Testis (tissue), 2 donors: ENCODE measurements around the gene ZNF618.

Source experiments
- POLR2A ChIP-seq: fragments of 450-650 bp; IDR thresholded peaks from one replicate; pipeline ENCODE4 v1.6.1; 2017; ENCODE audit warnings: antibody characterized with exemption, mild to moderate bottlenecking, moderate library complexity
- TF ChIP-seq, protein P1 (sequence below), 3 experiments: fragments of 450-650 bp in 2 of 3; fragments of 200-600 bp in 1 of 3; sonication (generic) in 1 of 3; IDR thresholded peaks; one replicate each; pipeline ENCODE4 v1.5.1; 2016 to 2019; ENCODE audit warnings: antibody characterized with exemption in 3 of 3, mild to moderate bottlenecking in 2 of 3, moderate library complexity in 1 of 3

DNA sequence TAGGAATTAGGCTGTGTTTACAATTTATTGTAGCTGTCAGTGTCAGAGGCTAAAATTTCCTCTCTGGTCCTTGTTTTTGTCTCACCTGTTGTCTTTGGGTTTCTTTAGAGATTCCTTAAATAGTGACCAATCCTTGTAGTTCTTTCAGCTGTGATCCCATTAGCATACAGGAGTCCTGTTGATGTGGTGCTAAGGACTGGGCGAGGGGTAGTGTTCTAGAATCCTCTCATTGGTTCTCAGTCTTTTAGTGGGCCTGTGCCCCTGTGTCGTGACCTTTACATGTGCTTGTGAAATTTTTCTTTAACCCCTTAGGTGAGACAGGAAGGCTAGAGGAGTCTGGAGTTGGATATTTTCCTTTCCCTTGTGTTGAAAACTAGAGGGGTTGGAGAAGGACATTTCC, 51.2 kb downstream of the ZNF618 start:
- TF ChIP-seq, protein P1, sequence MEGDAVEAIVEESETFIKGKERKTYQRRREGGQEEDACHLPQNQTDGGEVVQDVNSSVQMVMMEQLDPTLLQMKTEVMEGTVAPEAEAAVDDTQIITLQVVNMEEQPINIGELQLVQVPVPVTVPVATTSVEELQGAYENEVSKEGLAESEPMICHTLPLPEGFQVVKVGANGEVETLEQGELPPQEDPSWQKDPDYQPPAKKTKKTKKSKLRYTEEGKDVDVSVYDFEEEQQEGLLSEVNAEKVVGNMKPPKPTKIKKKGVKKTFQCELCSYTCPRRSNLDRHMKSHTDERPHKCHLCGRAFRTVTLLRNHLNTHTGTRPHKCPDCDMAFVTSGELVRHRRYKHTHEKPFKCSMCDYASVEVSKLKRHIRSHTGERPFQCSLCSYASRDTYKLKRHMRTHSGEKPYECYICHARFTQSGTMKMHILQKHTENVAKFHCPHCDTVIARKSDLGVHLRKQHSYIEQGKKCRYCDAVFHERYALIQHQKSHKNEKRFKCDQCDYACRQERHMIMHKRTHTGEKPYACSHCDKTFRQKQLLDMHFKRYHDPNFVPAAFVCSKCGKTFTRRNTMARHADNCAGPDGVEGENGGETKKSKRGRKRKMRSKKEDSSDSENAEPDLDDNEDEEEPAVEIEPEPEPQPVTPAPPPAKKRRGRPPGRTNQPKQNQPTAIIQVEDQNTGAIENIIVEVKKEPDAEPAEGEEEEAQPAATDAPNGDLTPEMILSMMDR (IDR thresholded peaks at IDR 0.05) = no peak
- TF ChIP-seq POLR2A = no peak
